ENCODE results near the gene CISD3.

Gene CISD3

GRCh38 chr17:38748149-38748891, 18.2 kb downstream of the CISD3 start, which contains the start of gene PCGF2 (continued):
- TF ChIP-seq, protein P1, sequence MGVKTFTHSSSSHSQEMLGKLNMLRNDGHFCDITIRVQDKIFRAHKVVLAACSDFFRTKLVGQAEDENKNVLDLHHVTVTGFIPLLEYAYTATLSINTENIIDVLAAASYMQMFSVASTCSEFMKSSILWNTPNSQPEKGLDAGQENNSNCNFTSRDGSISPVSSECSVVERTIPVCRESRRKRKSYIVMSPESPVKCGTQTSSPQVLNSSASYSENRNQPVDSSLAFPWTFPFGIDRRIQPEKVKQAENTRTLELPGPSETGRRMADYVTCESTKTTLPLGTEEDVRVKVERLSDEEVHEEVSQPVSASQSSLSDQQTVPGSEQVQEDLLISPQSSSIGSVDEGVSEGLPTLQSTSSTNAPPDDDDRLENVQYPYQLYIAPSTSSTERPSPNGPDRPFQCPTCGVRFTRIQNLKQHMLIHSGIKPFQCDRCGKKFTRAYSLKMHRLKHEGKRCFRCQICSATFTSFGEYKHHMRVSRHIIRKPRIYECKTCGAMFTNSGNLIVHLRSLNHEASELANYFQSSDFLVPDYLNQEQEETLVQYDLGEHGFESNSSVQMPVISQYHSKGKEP (tag by site-specific recombination; IDR thresholded peaks at IDR 0.05), result no peak
- no peak for TF ChIP-seq HOXD13 (CRISPR knock-in tag; IDR thresholded peaks at IDR 0.05; ENCODE audit: borderline replicate concordance)
- TF ChIP-seq ZNF558 (tag by site-specific recombination; IDR thresholded peaks at IDR 0.05), result no peak
- TF ChIP-seq ZNF768 (tag by site-specific recombination; IDR thresholded peaks at IDR 0.05), result no peak
- TF ChIP-seq AEBP2 (tag by site-specific recombination; IDR thresholded peaks at IDR 0.05; ENCODE audit: borderline replicate concordance), result no peak
- no peak for TF ChIP-seq GFI1B (tag by site-specific recombination; IDR thresholded peaks at IDR 0.05)
- TF ChIP-seq ZBTB11 (tag by site-specific recombination; conservative IDR thresholded peaks at IDR 0.05; ENCODE audit: low read depth), result no peak
- TF ChIP-seq ZSCAN4 (tag by site-specific recombination; IDR thresholded peaks at IDR 0.05), result no peak
- TF ChIP-seq ZNF473 (tag by site-specific recombination; IDR thresholded peaks at IDR 0.05), result no peak
- 0 out of 2 replicates have a peak, but pooled peaks have one; percentile 28 for TF ChIP-seq ZNF24 (tag by site-specific recombination; IDR thresholded peaks at IDR 0.05)
- no peak for TF ChIP-seq PRDM1 (tag by site-specific recombination; IDR thresholded peaks at IDR 0.05)
- TF ChIP-seq ZNF529 (tag by site-specific recombination; IDR thresholded peaks at IDR 0.05; ENCODE audit: insufficient replicate concordance), result no peak
- TF ChIP-seq, protein P2, sequence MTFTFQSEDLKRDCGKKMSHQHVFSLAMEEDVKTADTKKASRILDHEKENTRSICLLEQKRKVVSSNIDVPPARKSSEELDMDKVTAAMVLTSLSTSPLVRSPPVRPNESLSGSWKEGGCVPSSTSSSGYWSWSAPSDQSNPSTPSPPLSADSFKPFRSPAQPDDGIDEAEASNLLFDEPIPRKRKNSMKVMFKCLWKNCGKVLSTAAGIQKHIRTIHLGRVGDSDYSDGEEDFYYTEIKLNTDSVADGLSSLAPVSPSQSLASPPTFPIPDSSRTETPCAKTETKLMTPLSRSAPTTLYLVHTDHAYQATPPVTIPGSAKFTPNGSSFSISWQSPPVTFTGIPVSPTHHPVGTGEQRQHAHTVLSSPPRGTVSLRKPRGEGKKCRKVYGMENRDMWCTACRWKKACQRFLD (tag by site-specific recombination; IDR thresholded peaks at IDR 0.05), result no peak
- TF ChIP-seq, protein P3, sequence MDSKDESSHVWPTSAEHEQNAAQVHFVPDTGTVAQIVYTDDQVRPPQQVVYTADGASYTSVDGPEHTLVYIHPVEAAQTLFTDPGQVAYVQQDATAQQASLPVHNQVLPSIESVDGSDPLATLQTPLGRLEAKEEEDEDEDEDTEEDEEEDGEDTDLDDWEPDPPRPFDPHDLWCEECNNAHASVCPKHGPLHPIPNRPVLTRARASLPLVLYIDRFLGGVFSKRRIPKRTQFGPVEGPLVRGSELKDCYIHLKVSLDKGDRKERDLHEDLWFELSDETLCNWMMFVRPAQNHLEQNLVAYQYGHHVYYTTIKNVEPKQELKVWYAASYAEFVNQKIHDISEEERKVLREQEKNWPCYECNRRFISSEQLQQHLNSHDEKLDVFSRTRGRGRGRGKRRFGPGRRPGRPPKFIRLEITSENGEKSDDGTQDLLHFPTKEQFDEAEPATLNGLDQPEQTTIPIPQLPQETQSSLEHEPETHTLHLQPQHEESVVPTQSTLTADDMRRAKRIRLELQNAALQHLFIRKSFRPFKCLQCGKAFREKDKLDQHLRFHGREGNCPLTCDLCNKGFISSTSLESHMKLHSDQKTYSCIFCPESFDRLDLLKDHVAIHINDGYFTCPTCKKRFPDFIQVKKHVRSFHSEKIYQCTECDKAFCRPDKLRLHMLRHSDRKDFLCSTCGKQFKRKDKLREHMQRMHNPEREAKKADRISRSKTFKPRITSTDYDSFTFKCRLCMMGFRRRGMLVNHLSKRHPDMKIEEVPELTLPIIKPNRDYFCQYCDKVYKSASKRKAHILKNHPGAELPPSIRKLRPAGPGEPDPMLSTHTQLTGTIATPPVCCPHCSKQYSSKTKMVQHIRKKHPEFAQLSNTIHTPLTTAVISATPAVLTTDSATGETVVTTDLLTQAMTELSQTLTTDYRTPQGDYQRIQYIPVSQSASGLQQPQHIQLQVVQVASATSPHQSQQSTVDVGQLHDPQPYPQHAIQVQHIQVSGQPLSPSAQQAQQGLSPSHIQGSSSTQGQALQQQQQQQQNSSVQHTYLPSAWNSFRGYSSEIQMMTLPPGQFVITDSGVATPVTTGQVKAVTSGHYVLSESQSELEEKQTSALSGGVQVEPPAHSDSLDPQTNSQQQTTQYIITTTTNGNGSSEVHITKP (tag by site-specific recombination; IDR thresholded peaks at IDR 0.05), result peak; percentile 56
- TF ChIP-seq PBX3 (CRISPR knock-in tag; IDR thresholded peaks at IDR 0.05), result no peak
- TF ChIP-seq ZNF114 (tag by site-specific recombination; IDR thresholded peaks at IDR 0.05), result no peak
- TF ChIP-seq, protein P4, sequence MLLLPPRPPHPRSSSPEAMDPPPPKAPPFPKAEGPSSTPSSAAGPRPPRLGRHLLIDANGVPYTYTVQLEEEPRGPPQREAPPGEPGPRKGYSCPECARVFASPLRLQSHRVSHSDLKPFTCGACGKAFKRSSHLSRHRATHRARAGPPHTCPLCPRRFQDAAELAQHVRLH (tag by site-specific recombination; IDR thresholded peaks at IDR 0.05), result no peak
- no peak for TF ChIP-seq ZNF623 (tag by site-specific recombination; IDR thresholded peaks at IDR 0.05)
- TF ChIP-seq, protein P5, sequence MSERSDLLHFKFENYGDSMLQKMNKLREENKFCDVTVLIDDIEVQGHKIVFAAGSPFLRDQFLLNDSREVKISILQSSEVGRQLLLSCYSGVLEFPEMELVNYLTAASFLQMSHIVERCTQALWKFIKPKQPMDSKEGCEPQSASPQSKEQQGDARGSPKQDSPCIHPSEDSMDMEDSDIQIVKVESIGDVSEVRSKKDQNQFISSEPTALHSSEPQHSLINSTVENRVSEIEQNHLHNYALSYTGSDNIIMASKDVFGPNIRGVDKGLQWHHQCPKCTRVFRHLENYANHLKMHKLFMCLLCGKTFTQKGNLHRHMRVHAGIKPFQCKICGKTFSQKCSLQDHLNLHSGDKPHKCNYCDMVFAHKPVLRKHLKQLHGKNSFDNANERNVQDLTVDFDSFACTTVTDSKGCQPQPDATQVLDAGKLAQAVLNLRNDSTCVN (tag by site-specific recombination; optimal IDR thresholded peaks at IDR 0.05), result no peak
- no peak for TF ChIP-seq ZNF521 (tag by site-specific recombination; IDR thresholded peaks at IDR 0.05)

Data from HEK293 (cell line).